ENCODE data around the gene ADRA2A.

Gene ADRA2A

GRCh38 chr10:111084366-111085255 is 7.8 kb downstream of the ADRA2A start:
- DNase-seq: no peak

- DNase-seq: no peak
Observed at GRCh38 chr10:111085690-111086353, 9.0 kb downstream of the ADRA2A start.

- no peak for DNase-seq
Observed at GRCh38 chr10:111086574-111086973, 9.7 kb downstream of the ADRA2A start.

DNA sequence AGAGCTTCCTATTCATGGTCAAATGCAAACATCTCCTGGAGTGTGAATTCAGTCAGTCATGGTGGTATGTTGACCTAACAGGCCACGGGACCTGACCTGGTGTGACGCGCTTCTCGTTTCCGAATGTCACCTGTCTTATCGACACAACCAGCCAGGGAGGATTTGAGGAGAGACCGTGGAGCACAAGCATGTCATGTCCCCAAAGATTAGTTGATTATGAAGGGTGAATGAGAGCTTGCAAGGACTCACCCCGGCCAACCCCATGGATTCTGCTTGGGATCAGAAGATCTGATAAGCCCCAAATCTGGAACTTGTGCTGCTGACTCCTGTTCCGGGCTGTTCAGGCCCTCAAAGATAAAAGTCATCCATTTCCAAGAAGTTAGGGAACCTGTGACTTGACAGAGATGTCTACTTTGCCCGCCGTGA is 10.5 kb downstream of the ADRA2A start:
- no peak for DNase-seq

DNA sequence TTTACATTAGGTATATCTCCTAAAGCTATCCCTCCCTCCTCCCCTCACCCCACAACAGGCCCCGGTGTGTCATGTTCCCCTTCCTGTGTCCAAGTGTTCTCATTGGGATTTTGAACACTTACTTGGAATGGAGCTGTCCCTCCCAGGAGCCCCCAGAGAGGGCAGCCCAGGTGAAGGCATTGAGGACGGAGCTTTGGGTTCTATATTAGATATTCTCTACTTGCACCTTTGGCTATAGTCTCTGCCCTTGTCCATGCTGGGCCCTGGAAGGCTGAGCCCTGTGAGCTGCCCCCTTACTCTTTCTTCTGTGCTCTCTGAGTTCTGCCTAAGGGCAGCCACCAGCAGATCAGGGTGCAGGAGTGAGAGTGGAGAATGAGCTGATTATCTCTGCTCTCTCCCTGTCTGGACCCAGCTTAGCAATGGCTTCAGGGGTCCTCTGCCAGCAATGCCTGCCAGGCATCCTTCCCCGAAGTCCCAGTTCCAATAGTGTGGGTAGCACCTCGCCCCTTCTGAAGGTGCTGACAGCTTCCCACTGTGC is 11.2 kb downstream of the ADRA2A start:
- no peak for DNase-seq

GRCh38 chr10:111089293-111089692 is 12.5 kb downstream of the ADRA2A start:
- no peak for DNase-seq

GRCh38 chr10:111091833-111092232 is 15.0 kb downstream of the ADRA2A start:
- DNase-seq: no peak

DNA sequence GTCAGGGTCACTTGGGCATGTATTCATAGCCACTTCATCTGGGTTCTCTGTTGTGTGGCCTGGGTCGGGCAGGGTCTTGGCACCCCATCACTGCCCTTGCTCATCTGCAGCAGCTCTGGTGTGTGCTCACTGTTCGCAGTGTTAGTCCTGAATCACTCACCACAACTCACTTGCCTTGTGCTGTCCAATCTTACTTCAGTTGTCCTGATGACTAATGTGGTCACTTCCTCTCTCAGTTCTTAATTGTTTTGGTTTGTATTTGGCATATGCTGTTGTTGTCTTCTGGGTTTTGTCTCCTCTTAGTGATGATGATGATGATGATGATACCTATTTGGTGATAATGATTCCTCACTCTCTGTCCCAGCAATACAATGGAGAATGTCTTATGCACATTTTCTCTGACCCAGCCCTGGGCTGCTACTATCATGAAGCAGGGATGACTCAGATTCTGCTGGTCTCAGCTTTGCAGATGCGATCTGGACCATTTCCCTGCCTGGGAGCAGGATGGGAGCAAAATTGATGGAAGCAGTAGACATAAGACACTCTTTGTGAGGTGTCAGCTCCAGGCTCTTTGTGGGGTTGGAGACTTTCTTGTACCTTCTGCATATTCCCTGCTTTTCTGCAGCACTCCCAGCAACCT is 17.0 kb downstream of the ADRA2A start:
- no peak for DNase-seq

- DNase-seq: no peak
Observed at GRCh38 chr10:111098679-111099437, 22.0 kb downstream of the ADRA2A start.

- DNase-seq: no peak
Observed at GRCh38 chr10:111100198-111100597, 23.4 kb downstream of the ADRA2A start.

DNA sequence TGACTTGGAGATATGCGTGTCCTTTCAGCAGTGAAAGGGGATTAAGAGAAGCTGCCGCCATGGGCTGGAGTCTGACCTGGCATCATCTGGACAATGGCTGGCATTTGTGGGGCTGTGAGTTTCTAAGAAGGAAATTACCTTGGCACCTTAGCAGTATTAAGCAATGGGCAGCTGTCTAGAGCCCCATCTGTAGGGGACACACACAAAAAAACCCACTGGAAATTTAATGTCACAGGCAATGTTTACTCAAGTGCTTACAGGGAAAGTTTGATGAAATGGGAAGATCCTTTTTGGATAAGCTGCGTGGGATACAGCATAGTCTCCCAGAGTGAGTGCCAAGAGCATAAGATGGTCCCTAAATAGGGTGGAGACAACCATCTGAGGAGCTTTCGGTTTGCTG is 25.0 kb downstream of the ADRA2A start:
- DNase-seq: no peak

- DNase-seq: no peak
Observed at GRCh38 chr10:111102359-111102837, 25.6 kb downstream of the ADRA2A start.

- no peak for DNase-seq
Observed at GRCh38 chr10:111103196-111103840, 26.5 kb downstream of the ADRA2A start.

DNA sequence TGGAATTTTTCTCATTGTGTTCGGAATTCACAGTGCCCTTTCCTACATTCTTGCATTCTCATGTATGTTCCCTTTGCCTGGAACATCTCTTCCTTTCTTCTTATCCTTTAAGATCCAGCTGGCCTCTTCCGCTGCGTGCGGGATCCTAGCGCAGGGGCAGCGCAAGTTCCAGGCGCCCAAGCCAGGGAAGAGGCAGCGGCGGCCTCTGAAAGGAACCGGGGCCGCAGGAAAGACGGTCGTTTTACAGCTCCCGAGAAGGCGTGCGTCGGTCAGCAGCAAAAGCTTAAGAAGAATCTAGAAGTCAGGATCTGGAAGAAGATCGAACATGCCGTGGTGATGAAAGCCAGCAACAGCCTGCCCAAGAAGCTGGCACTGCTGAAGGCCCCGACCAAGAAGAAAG is 28.0 kb downstream of the ADRA2A start:
- no peak for DNase-seq

- no peak for DNase-seq
Observed at GRCh38 chr10:111106081-111106480, 29.3 kb downstream of the ADRA2A start.

- no peak for DNase-seq
Observed at GRCh38 chr10:111107023-111107422, 30.2 kb downstream of the ADRA2A start.

DNA sequence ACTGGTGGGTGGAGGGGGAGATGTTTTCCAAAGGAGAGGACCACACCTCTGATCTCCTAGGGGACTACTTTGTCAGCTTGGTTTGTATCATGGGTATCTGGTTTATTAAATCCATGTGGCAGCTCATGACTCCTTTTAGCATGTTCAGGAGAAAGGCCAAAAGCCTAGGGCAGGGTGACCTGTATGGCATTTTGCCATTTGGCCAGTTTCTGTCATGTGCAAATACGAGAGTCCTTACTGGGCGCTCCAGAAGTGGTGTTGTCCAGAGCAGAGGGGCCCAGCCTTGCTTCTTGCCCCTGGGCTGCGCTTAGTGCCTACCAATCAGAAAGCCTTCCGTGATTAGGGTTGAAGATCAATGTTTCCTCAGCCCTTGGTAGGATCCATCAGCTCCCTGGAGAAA is 31.0 kb downstream of the ADRA2A start:
- DNase-seq: no peak

DNA sequence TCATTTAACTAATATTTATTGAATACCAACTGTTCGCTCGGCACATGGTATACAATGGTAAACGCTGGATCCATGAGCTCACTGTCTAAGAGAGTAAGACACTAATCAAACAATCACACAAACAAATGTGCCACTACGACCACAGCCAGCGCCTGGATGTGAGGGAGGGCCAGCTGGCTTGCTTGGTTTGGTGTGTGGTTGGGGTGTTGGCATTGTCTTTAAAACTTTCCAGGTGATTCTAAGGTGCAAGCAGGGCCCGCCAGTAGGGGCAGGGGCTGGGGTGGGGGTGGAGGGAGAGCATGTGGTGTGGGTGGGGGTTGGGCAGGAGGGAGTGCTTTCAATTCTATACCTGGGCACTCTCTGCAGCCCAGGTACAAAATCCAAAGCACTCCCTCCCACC is 31.6 kb downstream of the ADRA2A start:
- DNase-seq: no peak

GRCh38 chr10:111109501-111110242 is 32.8 kb downstream of the ADRA2A start:
- no peak for DNase-seq

- DNase-seq: no peak
Observed at GRCh38 chr10:111110771-111111170, 33.9 kb downstream of the ADRA2A start.

GRCh38 chr10:111112333-111112732 is 35.5 kb downstream of the ADRA2A start:
- no peak for DNase-seq
